H9 (cell line): ENCODE results near the gene DBNL. TPM values are rescaled to one million over a fixed set of nuclear protein-coding genes. Genes with fewer than 3 reads are reported as not detected.

Source experiments
- DNase-seq: peaks from one replicate; pipeline ENCODE4 v3.0.0-alpha.2; 2017
- H2AFZ ChIP-seq: one replicate; pipeline ENCODE4 v1.6.1; 2013; ENCODE audit warnings: mild to moderate bottlenecking, low read length, control low read depth, moderate library complexity
- H2AK5ac ChIP-seq: 2 replicates; pipeline ENCODE4 v1.6.1; 2013; ENCODE audit warnings: low read length, control low read depth, mixed read lengths; ENCODE audit not compliant: insufficient read length
- H2BK120ac ChIP-seq: one replicate; pipeline ENCODE4 v1.6.1; 2013; ENCODE audit warnings: low read depth, mild to moderate bottlenecking, low read length, control low read depth, inconsistent platforms; ENCODE audit not compliant: poor library complexity, severe bottlenecking
- H2BK12ac ChIP-seq: 2 replicates; pipeline ENCODE4 v1.6.1; 2013; ENCODE audit warnings: low read length, control low read depth, mixed read lengths, low read depth; ENCODE audit not compliant: insufficient read length
- H2BK15ac ChIP-seq: 2 replicates; pipeline ENCODE4 v1.6.1; 2013; ENCODE audit warnings: low read depth, low read length, control low read depth
- H2BK20ac ChIP-seq: one replicate; pipeline ENCODE4 v1.6.1; 2013; ENCODE audit warnings: low read depth, mild to moderate bottlenecking, low read length, control low read depth, inconsistent platforms; ENCODE audit not compliant: poor library complexity, severe bottlenecking
- H2BK5ac ChIP-seq: 2 replicates; pipeline ENCODE4 v1.6.1; 2013; ENCODE audit warnings: low read length, control low read depth, mixed read lengths; ENCODE audit not compliant: insufficient read length
- H3K14ac ChIP-seq: 2 replicates; pipeline ENCODE4 v1.6.1; 2013; ENCODE audit warnings: low read length, control low read depth; ENCODE audit not compliant: insufficient read depth
- H3K18ac ChIP-seq: 2 replicates; pipeline ENCODE4 v1.6.1; 2013; ENCODE audit warnings: low read depth, mild to moderate bottlenecking, mixed read lengths, low read length, control low read depth; ENCODE audit not compliant: insufficient read length
- H3K23ac ChIP-seq: 2 replicates; pipeline ENCODE4 v1.6.1; 2013; ENCODE audit warnings: low read length, control low read depth, mixed read lengths, low read depth; ENCODE audit not compliant: insufficient read length
- H3K23me2 ChIP-seq: 2 replicates; pipeline ENCODE4 v1.6.1; 2013; ENCODE audit warnings: low read depth, mild to moderate bottlenecking, mixed read lengths, low read length, control low read depth; ENCODE audit not compliant: insufficient read length, poor library complexity, severe bottlenecking
- H3K27ac ChIP-seq: 2 replicates; pipeline ENCODE4 v1.5.1; 2013; ENCODE audit warnings: low read length, control low read depth, mixed read lengths, low read depth; ENCODE audit not compliant: insufficient read length
- H3K27me3 ChIP-seq: 2 replicates; pipeline ENCODE4 v1.6.1; 2013; ENCODE audit warnings: low read length, control low read depth, inconsistent platforms; ENCODE audit not compliant: insufficient read depth
- H3K4ac ChIP-seq: 2 replicates; pipeline ENCODE4 v1.6.1; 2013; ENCODE audit warnings: low read depth, mild to moderate bottlenecking, control low read depth, inconsistent platforms, low read length, moderate library complexity
- H3K4me1 ChIP-seq: 2 replicates; pipeline ENCODE4 v1.6.1; 2013; ENCODE audit warnings: low read length, control low read depth, inconsistent platforms; ENCODE audit not compliant: insufficient read depth
- H3K4me2 ChIP-seq: 2 replicates; pipeline ENCODE4 v1.6.1; 2013; ENCODE audit warnings: low read length, control low read depth, mixed read lengths; ENCODE audit not compliant: insufficient read length, insufficient read depth
- H3K56ac ChIP-seq: 2 replicates; pipeline ENCODE4 v1.6.1; 2013; ENCODE audit warnings: low read depth, mild to moderate bottlenecking, mixed read lengths, low read length, control low read depth; ENCODE audit not compliant: insufficient read length
- H3K79me1 ChIP-seq: 2 replicates; pipeline ENCODE4 v1.6.1; 2013; ENCODE audit warnings: low read depth, mild to moderate bottlenecking, moderate library complexity, low read length, control low read depth, inconsistent platforms; ENCODE audit not compliant: insufficient read depth, poor library complexity, severe bottlenecking
- H3K79me2 ChIP-seq: 2 replicates; pipeline ENCODE4 v1.6.1; 2013; ENCODE audit warnings: low read length, control low read depth, inconsistent platforms; ENCODE audit not compliant: insufficient read depth
- H3K9ac ChIP-seq: 2 replicates; pipeline ENCODE4 v1.6.1; 2013; ENCODE audit warnings: low read length, control low read depth, mixed read lengths; ENCODE audit not compliant: insufficient read length; ENCODE audit errors: extremely low read depth
- H3K9me3 ChIP-seq: one replicate; pipeline ENCODE4 v1.6.1; 2013; ENCODE audit warnings: low read depth, low read length, inconsistent platforms; ENCODE audit not compliant: control insufficient read depth
- H3T11ph ChIP-seq: one replicate; pipeline ENCODE4 v1.6.1; 2013; ENCODE audit warnings: mild to moderate bottlenecking, low read length, control low read depth, inconsistent platforms
- H4K20me1 ChIP-seq: one replicate; pipeline ENCODE4 v1.6.1; 2013; ENCODE audit not compliant: control insufficient read depth, insufficient read length, insufficient read depth
- H4K5ac ChIP-seq: 2 replicates; pipeline ENCODE4 v1.6.1; 2013; ENCODE audit warnings: low read depth, mild to moderate bottlenecking, mixed read lengths, low read length, control low read depth; ENCODE audit not compliant: insufficient read length
- H4K8ac ChIP-seq: replicated peaks from 2 replicates; pipeline ENCODE4 v1.6.1; 2013; ENCODE audit warnings: low read length, control low read depth, mixed read lengths, low read depth; ENCODE audit not compliant: insufficient read length
- H4K91ac ChIP-seq: 2 replicates; pipeline ENCODE4 v1.6.1; 2013; ENCODE audit warnings: low read depth, mild to moderate bottlenecking, moderate library complexity, mixed read lengths, low read length, control low read depth; ENCODE audit not compliant: insufficient read length
- H3K27ac Mint-ChIP-seq, 3 experiments: 2 replicates in 2 of 3; 3 replicates in 1 of 3; pipeline ENCODE4 v1.8.0; 2020 to 2021; ENCODE audit warnings: mixed read lengths in 3 of 3, mild to moderate bottlenecking in 1 of 3, moderate library complexity in 1 of 3
- H3K27me3 Mint-ChIP-seq: 2 replicates; pipeline ENCODE4 v1.8.0; 2021; ENCODE audit warnings: low read depth, mild to moderate bottlenecking, moderate library complexity, mixed read lengths
- H3K36me3 Mint-ChIP-seq, 3 experiments: 2 replicates in 2 of 3; 3 replicates in 1 of 3; pipeline ENCODE4 v1.8.0; 2020 to 2021; ENCODE audit warnings: low read depth in 3 of 3, mixed read lengths in 3 of 3; ENCODE audit not compliant: insufficient read depth in 1 of 3
- H3K4me1 Mint-ChIP-seq, 2 experiments: 2 replicates each; pipeline ENCODE4 v1.8.0; 2020; ENCODE audit warnings: mixed read lengths in 2 of 2
- H3K4me3 Mint-ChIP-seq, 2 experiments: 2 replicates in 1 of 2; 3 replicates in 1 of 2; pipeline ENCODE4 v1.8.0; 2020 to 2021; ENCODE audit warnings: mild to moderate bottlenecking in 2 of 2, mixed read lengths in 2 of 2, moderate library complexity in 1 of 2
- H3K9me3 Mint-ChIP-seq, 2 experiments: 2 replicates in 1 of 2; 3 replicates in 1 of 2; pipeline ENCODE4 v1.8.0; 2020; ENCODE audit warnings: mild to moderate bottlenecking in 2 of 2, mixed read lengths in 2 of 2, moderate library complexity in 1 of 2
- CTCF ChIP-seq: fragments of 200-600 bp; sonication (generic); conservative IDR thresholded peaks from 3 replicates; pipeline ENCODE4 v1.8.0; 2021; ENCODE audit warnings: antibody characterized with exemption, mild to moderate bottlenecking
- WGBS: extraction: QIAGEN DNeasy Blood & Tissue Kit; methylation state at CpG from one replicate; pipeline ENCODE4 v1.1.7; 2013; ENCODE audit warnings: missing lambda C conversion rate, low lambda C conversion rate, mixed read lengths; ENCODE audit not compliant: insufficient read length; ENCODE audit errors: extremely low coverage; 5-methylcytosine and 5-hydroxymethylcytosine counted together
- total RNA-seq: library from RNA; stranded (reverse); gene quantifications from 2 replicates; pipeline ENCODE4 v1.2.1, GENCODE V29; 2021

The DBNL gene
- total RNA-seq, 1 experiment from 2014 or later, result 51.3 TPM

GRCh38 chr7:44076101-44076895, 31.8 kb downstream of the DBNL start:
- Histone ChIP-seq H2BK15ac (no peak overlapping the region), H3K4me1 (peaks cover 2% of the 10 kb centered on the region; the same call in 1 of the 2 replicates), H3K79me2 (no peaks in the 10 kb centered on the region), H4K20me1 (no peaks in the 10 kb centered on the region), H3K9ac (no peak overlapping the region), H3K23me2 (no peaks in the 10 kb centered on the region), H3K79me1 (no peaks in the 10 kb centered on the region), H3K27me3 (no peaks in the 10 kb centered on the region), H3K4ac (no peak overlapping the region), H4K8ac (no peak overlapping the region), H3K56ac (no peak overlapping the region), H3K23ac (no peak overlapping the region), H2BK120ac (no peak overlapping the region), H3T11ph (no peak overlapping the region), H4K91ac (no peak overlapping the region), H4K5ac (no peak overlapping the region), H3K18ac (no peak overlapping the region), H3K27ac (no peak overlapping the region), H2AK5ac (no peak overlapping the region), H2BK5ac (no peak overlapping the region), H3K4me2 (no peak overlapping the region), H2BK20ac (no peak overlapping the region), H2AFZ (no peak overlapping the region), H3K14ac (no peak overlapping the region), H3K9me3 (no peaks in the 10 kb centered on the region), H2BK12ac (no peak overlapping the region)
- no peak for TF ChIP-seq CTCF
- DNase-seq, result no peak
- Mint-ChIP-seq H3K36me3 (peaks cover 19 to 64% (median 57%) of the 10 kb centered on the region in 3 experiments), H3K4me3 (no peak overlapping the region), H3K27ac (no peak overlapping the region), H3K27me3 (no peaks in the 10 kb centered on the region), H3K4me1 (peaks cover 5% of the 10 kb centered on the region in 2 experiments; a peak in 2 of 4 replicates), H3K9me3 (no peaks in the 10 kb centered on the region; a peak in 1 of 5 replicates)
- no CpG with 5 or more reads among the region's 20 CpGs for WGBS
